22Rv1 (cell line): ENCODE data around the gene FLYWCH1.

ENCODE experiments used
- H3K27ac ChIP-seq: fragments of 450-650 bp; 2 replicates; pipeline ENCODE4 v1.5.1; 2017
- CTCF ChIP-seq: fragments of 450-650 bp; IDR thresholded peaks from 2 replicates; pipeline ENCODE4 v1.5.1; 2017; ENCODE audit warnings: mild to moderate bottlenecking
- ZFX ChIP-seq: fragments of 450-650 bp; IDR thresholded peaks from 2 replicates; pipeline ENCODE4 v1.6.1; 2017; ENCODE audit warnings: antibody characterized with exemption, borderline replicate concordance

The FLYWCH1 gene

GRCh38 chr16:2874032-2874911 is 37.5 kb upstream of the FLYWCH1 start:
- TF ChIP-seq ZFX, result no peak
- no peak for TF ChIP-seq CTCF
- peak overlapping the region; percentile 71 for H3K27ac ChIP-seq

GRCh38 chr16:2874912-2875362 is 36.8 kb upstream of the FLYWCH1 start:
- H3K27ac ChIP-seq, result peak overlapping the region; percentile 71
- peak; percentile 99 for TF ChIP-seq CTCF
- TF ChIP-seq ZFX, result no peak

GRCh38 chr16:2879854-2880508 is 31.8 kb upstream of the FLYWCH1 start:
- no peak overlapping the region for H3K27ac ChIP-seq

GRCh38 chr16:2881783-2882649 is 29.7 kb upstream of the FLYWCH1 start:
- peak overlapping the region; percentile 87 for H3K27ac ChIP-seq

More at GRCh38 chr16:2879854-2880508, 31.8 kb upstream of the FLYWCH1 start:
- TF ChIP-seq ZFX, result no peak
- no peak for TF ChIP-seq CTCF

GRCh38 chr16:2882650-2883457 is 28.9 kb upstream of the FLYWCH1 start, which contains the start of gene FLYWCH2:
Gene FLYWCH2, plus strand, starts transcription at chr16:2883215. Its CDS starts 13,235 bp downstream, at chr16:2896450.
- TF ChIP-seq CTCF (peak; percentile 8; the same call in 1 of the 2 replicates), ZFX (no peak)
- H3K27ac ChIP-seq, result peak within 1 kb of the TSS; percentile 87

More at GRCh38 chr16:2881783-2882649, 29.7 kb upstream of the FLYWCH1 start:
- TF ChIP-seq CTCF, result no peak
- no peak for TF ChIP-seq ZFX

- H3K27ac ChIP-seq, result peak overlapping the region; percentile 87
- TF ChIP-seq ZFX, result no peak
- no peak for TF ChIP-seq CTCF
Observed at GRCh38 chr16:2883458-2883908, 28.2 kb upstream of the FLYWCH1 start.
